Esophagus (tissue), 2 donors: Measurements from ENCODE around the gene PRR16. TPM values are rescaled to one million over a fixed set of nuclear protein-coding genes. Genes with fewer than 3 reads are reported as not detected.

Source experiments
- H3K27ac ChIP-seq, 2 donors: one replicate each; pipeline ENCODE4 v1.5.1; 2013; ENCODE audit warnings: low read depth in 2 of 2, mild to moderate bottlenecking in 2 of 2, inconsistent platforms in 1 of 2, low read length in 1 of 2, moderate library complexity in 1 of 2
- H3K27me3 ChIP-seq, 2 donors: one replicate each; pipeline ENCODE4 v1.6.1; 2013; ENCODE audit warnings: low read length in 2 of 2, control low read depth in 1 of 2, mild to moderate bottlenecking in 1 of 2; ENCODE audit not compliant: insufficient read depth in 2 of 2, control insufficient read depth in 1 of 2
- H3K36me3 ChIP-seq, 2 donors: one replicate each; pipeline ENCODE4 v1.6.1; 2013; ENCODE audit warnings: low read length in 1 of 2; ENCODE audit not compliant: control insufficient read depth in 2 of 2, insufficient read depth in 2 of 2
- H3K4me1 ChIP-seq, 2 donors: one replicate each; pipeline ENCODE4 v1.6.1; 2013; ENCODE audit warnings: low read length in 1 of 2; ENCODE audit not compliant: control insufficient read depth in 2 of 2, insufficient read depth in 2 of 2
- H3K4me3 ChIP-seq, 2 donors: one replicate each; pipeline ENCODE4 v1.5.1; 2013; ENCODE audit warnings: low read length in 2 of 2, mild to moderate bottlenecking in 2 of 2, low read depth in 1 of 2, moderate library complexity in 1 of 2
- H3K9me3 ChIP-seq, 2 donors: one replicate each; pipeline ENCODE4 v1.6.1; 2013; ENCODE audit warnings: mild to moderate bottlenecking in 2 of 2, low read depth in 1 of 2, low read length in 1 of 2, moderate library complexity in 1 of 2; ENCODE audit not compliant: control insufficient read depth in 2 of 2, insufficient read depth in 1 of 2
- WGBS, 2 donors: extraction: QIAGEN DNeasy Blood & Tissue Kit; methylation state at CpG; one replicate each; pipeline ENCODE4 v1.1.7; 2013; 5-methylcytosine and 5-hydroxymethylcytosine counted together
- polyA plus RNA-seq, 2 donors: library from polyadenylated mRNA; stranded (reverse); fragments of 200-250 nt; gene quantifications; one replicate each; pipeline ENCODE4 v1.2.3, GENCODE V29; 2013
- donor health status: healthy with polysubstance abuse.
- donor health status: Bipolar disorder and iron deficiency.

Gene PRR16
- polyA plus RNA-seq, 2 donors, result 0.35 to 0.38 TPM

GRCh38 chr5:120446068-120446492 lies 18.0 kb upstream of the PRR16 start:
- Histone ChIP-seq H3K4me1 (no peaks in the 10 kb centered on the region), H3K9me3 (no peaks in the 10 kb centered on the region), H3K4me3 (no peak overlapping the region), H3K27ac (no peak overlapping the region), H3K27me3 (no peaks in the 10 kb centered on the region), H3K36me3 (no peaks in the 10 kb centered on the region)
- WGBS, 2 donors, result 26 to 29% methylated on average over 2 of the region's 2 CpGs

GRCh38 chr5:120446901-120447300 lies 17.2 kb upstream of the PRR16 start:
- no peaks in the 10 kb centered on the region for H3K27me3 ChIP-seq
- no peak overlapping the region for H3K27ac ChIP-seq
- 67 to 71% methylated on average over 2 of the region's 2 CpGs for WGBS, 2 donors

GRCh38 chr5:120447706-120448239 lies 16.3 kb upstream of the PRR16 start:
- WGBS, 2 donors, result 59 to 68% methylated on average over 1 of the region's 1 CpG
- no peaks in the 10 kb centered on the region for H3K4me1 ChIP-seq
- no peak overlapping the region for H3K27ac ChIP-seq
- H3K9me3 ChIP-seq, result no peaks in the 10 kb centered on the region
- H3K4me3 ChIP-seq, result no peak overlapping the region
- H3K36me3 ChIP-seq, result no peaks in the 10 kb centered on the region
- H3K27me3 ChIP-seq, result no peaks in the 10 kb centered on the region

More at GRCh38 chr5:120446901-120447300, 17.2 kb upstream of the PRR16 start:
- no peak overlapping the region for H3K4me3 ChIP-seq
- no peaks in the 10 kb centered on the region for H3K9me3 ChIP-seq
- H3K36me3 ChIP-seq, result no peaks in the 10 kb centered on the region
- no peaks in the 10 kb centered on the region for H3K4me1 ChIP-seq

- 81 to 84% methylated on average over 3 of the region's 3 CpGs for WGBS, 2 donors
- Histone ChIP-seq H3K4me1 (no peaks in the 10 kb centered on the region), H3K4me3 (no peak overlapping the region), H3K27me3 (no peaks in the 10 kb centered on the region), H3K27ac (no peak overlapping the region), H3K36me3 (no peaks in the 10 kb centered on the region), H3K9me3 (no peaks in the 10 kb centered on the region)
Measured at GRCh38 chr5:120449501-120449900, 14.6 kb upstream of the PRR16 start.

- 95 to 96% methylated on average over 5 of the region's 5 CpGs for WGBS, 2 donors
- no peaks in the 10 kb centered on the region for H3K9me3 ChIP-seq
- H3K4me3 ChIP-seq, result no peak overlapping the region
Measured at GRCh38 chr5:120450910-120451309, 13.2 kb upstream of the PRR16 start.

GRCh38 chr5:120451445-120451844 lies 12.7 kb upstream of the PRR16 start:
- 92 to 95% methylated on average over 9 of the region's 9 CpGs for WGBS, 2 donors
- no peaks in the 10 kb centered on the region for H3K9me3 ChIP-seq
- H3K27ac ChIP-seq, result no peak overlapping the region
- H3K4me1 ChIP-seq, result no peaks in the 10 kb centered on the region
- no peak overlapping the region for H3K4me3 ChIP-seq
- H3K27me3 ChIP-seq, result no peaks in the 10 kb centered on the region
- H3K36me3 ChIP-seq, result no peaks in the 10 kb centered on the region

More at GRCh38 chr5:120450910-120451309, 13.2 kb upstream of the PRR16 start:
- Histone ChIP-seq H3K36me3 (no peaks in the 10 kb centered on the region), H3K27ac (no peak overlapping the region), H3K27me3 (no peaks in the 10 kb centered on the region), H3K4me1 (no peaks in the 10 kb centered on the region)

- WGBS, 2 donors, result 66 to 79% methylated on average over 1 of the region's 1 CpG
- no peaks in the 10 kb centered on the region for H3K27me3 ChIP-seq
- no peaks in the 10 kb centered on the region for H3K4me1 ChIP-seq
- H3K4me3 ChIP-seq, result no peak overlapping the region
- H3K27ac ChIP-seq, result no peak overlapping the region
- no peaks in the 10 kb centered on the region for H3K36me3 ChIP-seq
- H3K9me3 ChIP-seq, result no peaks in the 10 kb centered on the region
Measured at GRCh38 chr5:120452471-120452870, 11.6 kb upstream of the PRR16 start.

- Histone ChIP-seq H3K27me3 (no peaks in the 10 kb centered on the region), H3K4me3 (no peak overlapping the region), H3K4me1 (no peaks in the 10 kb centered on the region), H3K27ac (no peak overlapping the region), H3K36me3 (no peaks in the 10 kb centered on the region), H3K9me3 (no peaks in the 10 kb centered on the region)
- WGBS, 2 donors, result 19 to 23% methylated on average over 1 of the region's 1 CpG
Measured at GRCh38 chr5:120454094-120454798, 9.9 kb upstream of the PRR16 start.

GRCh38 chr5:120456006-120456405 lies 8.1 kb upstream of the PRR16 start:
- H3K4me1 ChIP-seq, result no peaks in the 10 kb centered on the region
- 30 to 32% methylated on average over 3 of the region's 3 CpGs for WGBS, 2 donors
- H3K9me3 ChIP-seq, result no peaks in the 10 kb centered on the region
- no peak overlapping the region for H3K4me3 ChIP-seq
- no peaks in the 10 kb centered on the region for H3K27me3 ChIP-seq
- no peak overlapping the region for H3K27ac ChIP-seq
- H3K36me3 ChIP-seq, result no peaks in the 10 kb centered on the region
